A549 (cell line): Measurements from ENCODE around the gene TLX3.

Source experiments
- CBX8 ChIP-seq: fragments of 200-600 bp; sonication (generic); IDR thresholded peaks from 2 replicates; pipeline ENCODE4 v1.6.1; 2016
- CTCF ChIP-seq: fragments of >200 bp; sonication (Bioruptor Twin); formaldehyde crosslinking; IDR thresholded peaks from 3 replicates; pipeline ENCODE4 v1.5.1; 2016
- FOSL2 ChIP-seq, 2 experiments: fragments of 450-650 bp in 1 of 2; fragments of >200 bp in 1 of 2; sonication (Bioruptor Twin) in 1 of 2; formaldehyde crosslinking; IDR thresholded peaks; 2 replicates each; pipeline versions ENCODE4 v1.5.0 to v1.6.1; 2016 to 2020; ENCODE audit warnings: mild to moderate bottlenecking in 1 of 2, moderate library complexity in 1 of 2
- FOXS1 ChIP-seq: fragments of 250-450 bp; sonication (Bioruptor Pico); IDR thresholded peaks from 2 replicates; pipeline ENCODE4 v1.5.0; 2020; ENCODE audit warnings: mild to moderate bottlenecking, moderate library complexity
- JUN ChIP-seq, 2 experiments: fragments of >200 bp; sonication (Bioruptor Twin); formaldehyde crosslinking; IDR thresholded peaks; 2 replicates in 1 of 2; 3 replicates in 1 of 2; pipeline ENCODE4 v1.6.1; 2016 to 2017
- MAZ ChIP-seq: fragments of 150-350 bp; IDR thresholded peaks from 2 replicates; pipeline ENCODE4 v1.6.1; 2014; ENCODE audit warnings: antibody characterized with exemption, low read depth, low read length, borderline replicate concordance
- RAD21 ChIP-seq, 2 experiments: fragments of >200 bp in 1 of 2; sonication (Bioruptor Twin) in 1 of 2; formaldehyde crosslinking in 1 of 2; IDR thresholded peaks in 1 of 2; conservative IDR thresholded peaks in 1 of 2; 2 replicates in 1 of 2; 3 replicates in 1 of 2; pipeline ENCODE4 v1.6.1; 2012 to 2018; ENCODE audit warnings: inconsistent platforms in 1 of 2

- TF ChIP-seq CTCF (no peak), JUN (IDR thresholded peaks at IDR 0.05) (no peak), CBX8 (no peak), MAZ (no peak), FOSL2 (IDR thresholded peaks at IDR 0.05) (no peak), FOSL2 (CRISPR knock-in tag; IDR thresholded peaks at IDR 0.05) (no peak), RAD21 (conservative IDR thresholded peaks at IDR 0.05 in 1 of 2, IDR thresholded peaks at IDR 0.05 in 1 of 2) (no peak), FOXS1 (no peak)
Observed at GRCh38 chr5:171308453-171309275, at the start of gene TLX3.
